AG09309 (cell line): ENCODE measurements around the gene RB1.

Experiments used
- DNase-seq: peaks from one replicate; pipeline ENCODE4 v3.0.0-alpha.2; 2010; ENCODE audit warnings: low read depth
- H3K4me3 ChIP-seq: 2 replicates; pipeline ENCODE4 v1.5.1; 2011; ENCODE audit warnings: mild to moderate bottlenecking, low read depth, low read length, moderate library complexity; ENCODE audit not compliant: control insufficient read depth
- CTCF ChIP-seq: IDR thresholded peaks from 2 replicates; pipeline ENCODE4 v1.5.1; 2011; ENCODE audit warnings: mild to moderate bottlenecking, low read depth, low read length, inconsistent platforms; ENCODE audit not compliant: insufficient read depth, control insufficient read depth; ENCODE audit errors: missing control alignments

The RB1 gene

GRCh38 chr13:48487968-48488367 is 184.4 kb downstream of the RB1 start:
- no peak overlapping the region for H3K4me3 ChIP-seq
- no peak for TF ChIP-seq CTCF
- DNase-seq, result no peak

- no peak overlapping the region for H3K4me3 ChIP-seq
- DNase-seq, result no peak
Measured at GRCh38 chr13:48488995-48489394, 185.4 kb downstream of the RB1 start.

GRCh38 chr13:48489666-48490065 is 186.1 kb downstream of the RB1 start:
- no peak for TF ChIP-seq CTCF
- no peak overlapping the region for H3K4me3 ChIP-seq
- DNase-seq, result no peak

More at GRCh38 chr13:48488995-48489394, 185.4 kb downstream of the RB1 start:
- no peak for TF ChIP-seq CTCF

- no peak for DNase-seq
- no peak for TF ChIP-seq CTCF
- no peak overlapping the region for H3K4me3 ChIP-seq
Measured at GRCh38 chr13:48490241-48490640, 186.7 kb downstream of the RB1 start.

- H3K4me3 ChIP-seq, result no peak overlapping the region; the same call in 1 of the 2 replicates
- no peak for DNase-seq
- no peak for TF ChIP-seq CTCF
Measured at GRCh38 chr13:48491423-48492095, 188.0 kb downstream of the RB1 start.

- TF ChIP-seq CTCF, result no peak
- H3K4me3 ChIP-seq, result peak overlapping the region; percentile 18
- no peak for DNase-seq
Measured at GRCh38 chr13:48492096-48492440, 188.5 kb downstream of the RB1 start.
